Neural cell (in vitro differentiated cells): Measurements from ENCODE around the gene MIPOL1. TPM values are rescaled to one million over a fixed set of nuclear protein-coding genes. Genes with fewer than 3 reads are reported as not detected.

ENCODE experiments used
- H2AFZ ChIP-seq: fragments of 200-600, 300-800 bp; sonication (generic), shearing (Covaris generic); 2 replicates; pipeline ENCODE4 v1.6.0; 2014; ENCODE audit warnings: low read depth, mild to moderate bottlenecking, antibody characterized with exemption, low read length, moderate library complexity
- H3F3A ChIP-seq: fragments of 200-600 bp; shearing (Covaris generic); 2 replicates; pipeline ENCODE4 v1.6.1; 2016; ENCODE audit warnings: mild to moderate bottlenecking, moderate library complexity, mixed read lengths, antibody characterized with exemption, low read length; ENCODE audit not compliant: insufficient read depth, poor library complexity, severe bottlenecking
- H3K27ac ChIP-seq: fragments of 200-600, 300-800 bp; sonication (generic), shearing (Covaris generic); 2 replicates; pipeline ENCODE4 v1.5.1; 2014; ENCODE audit warnings: mild to moderate bottlenecking, low read length, moderate library complexity
- H3K27me3 ChIP-seq: fragments of 300-800, 200-600 bp; sonication (generic), shearing (Covaris generic); 2 replicates; pipeline ENCODE4 v1.6.0; 2014; ENCODE audit warnings: mild to moderate bottlenecking, low read depth, low read length, moderate library complexity; ENCODE audit not compliant: insufficient read depth
- H3K36me3 ChIP-seq: fragments of 300-800, 200-600 bp; sonication (generic), shearing (Covaris generic); 2 replicates; pipeline ENCODE4 v1.5.1; 2014; ENCODE audit warnings: mild to moderate bottlenecking, antibody characterized with exemption, low read length, moderate library complexity; ENCODE audit not compliant: insufficient read depth
- H3K4me2 ChIP-seq: fragments of 300-800, 200-600 bp; sonication (generic), shearing (Covaris generic); 2 replicates; pipeline ENCODE4 v1.6.0; 2014; ENCODE audit warnings: mild to moderate bottlenecking, low read length
- H3K4me3 ChIP-seq: fragments of 300-800, 200-600 bp; sonication (generic), shearing (Covaris generic); 2 replicates; pipeline ENCODE4 v1.5.1; 2014; ENCODE audit warnings: mild to moderate bottlenecking, low read length, moderate library complexity
- H3K79me2 ChIP-seq: fragments of 200-600 bp; shearing (Covaris generic); replicated peaks from 2 replicates; pipeline ENCODE4 v1.6.0; 2014; ENCODE audit warnings: mild to moderate bottlenecking, low read length, moderate library complexity; ENCODE audit not compliant: insufficient read depth
- H3K9ac ChIP-seq: fragments of 300-800, 200-600 bp; sonication (generic), shearing (Covaris generic); 2 replicates; pipeline ENCODE4 v1.6.1; 2016; ENCODE audit warnings: mild to moderate bottlenecking, low read length, mixed read lengths
- H3K9me2 ChIP-seq: fragments of 200-600 bp; shearing (Covaris generic); 2 replicates; pipeline ENCODE4 v1.6.1; 2016; ENCODE audit warnings: mild to moderate bottlenecking, low read length, mixed read lengths; ENCODE audit not compliant: insufficient read depth
- H3K9me3 ChIP-seq: fragments of 200-600, 300-800 bp; sonication (generic), shearing (Covaris generic); 2 replicates; pipeline ENCODE4 v1.6.1; 2016; ENCODE audit warnings: mild to moderate bottlenecking, mixed run types, low read length, moderate library complexity, mixed read lengths
- H4K20me1 ChIP-seq: fragments of 200-600 bp; shearing (Covaris generic); 2 replicates; pipeline ENCODE4 v1.6.1; 2016; ENCODE audit warnings: mild to moderate bottlenecking, mixed run types; ENCODE audit not compliant: insufficient read depth
- CTCF ChIP-seq: fragments of 450-650 bp; IDR thresholded peaks from 2 replicates; pipeline ENCODE4 v1.5.1; 2014; ENCODE audit warnings: antibody characterized with exemption, mild to moderate bottlenecking, moderate library complexity; ENCODE audit not compliant: poor library complexity, severe bottlenecking
- EP300 ChIP-seq: fragments of 450-650 bp; conservative IDR thresholded peaks from 2 replicates; pipeline ENCODE4 v1.6.1; 2014; ENCODE audit warnings: antibody characterized with exemption, mild to moderate bottlenecking, moderate library complexity; ENCODE audit not compliant: poor library complexity, severe bottlenecking
- EZH2 ChIP-seq: fragments of 200-600, 300-800 bp; shearing (Covaris generic), sonication (generic); IDR thresholded peaks from 2 replicates; pipeline ENCODE4 v1.6.1; 2014; ENCODE audit warnings: antibody characterized with exemption, low read length, borderline replicate concordance, mild to moderate bottlenecking; ENCODE audit not compliant: insufficient read depth, poor library complexity, severe bottlenecking
- POLR2AphosphoS5 ChIP-seq: IDR thresholded peaks from 2 replicates; pipeline ENCODE4 v1.6.1; 2012
- RAD21 ChIP-seq: fragments of 450-650 bp; conservative IDR thresholded peaks from 2 replicates; pipeline ENCODE4 v1.6.1; 2014; ENCODE audit warnings: antibody characterized with exemption, mild to moderate bottlenecking, moderate library complexity
- REST ChIP-seq: IDR thresholded peaks from 2 replicates; pipeline ENCODE4 v1.6.1; 2012; ENCODE audit warnings: borderline replicate concordance
- SMC3 ChIP-seq: fragments of 450-650 bp; conservative IDR thresholded peaks from 2 replicates; pipeline ENCODE4 v1.6.1; 2014; ENCODE audit warnings: antibody characterized with exemption, mild to moderate bottlenecking, moderate library complexity; ENCODE audit not compliant: poor library complexity
- TAF1 ChIP-seq: IDR thresholded peaks from 2 replicates; pipeline ENCODE4 v1.6.1; 2012; ENCODE audit warnings: low read depth
- polyA plus RNA-seq: library from polyadenylated mRNA; depleted of rRNA; stranded (reverse); fragments of >200 nt; gene quantifications from 2 replicates; pipeline ENCODE4 v1.2.3, GENCODE V29; 2014

MIPOL1 gene
- polyA plus RNA-seq, 1 donor from 2014 or later, result 1.3 TPM

- no peak overlapping the region for H3K4me2 ChIP-seq
- H3K9me3 ChIP-seq, result no peaks in the 10 kb centered on the region
- H3K9ac ChIP-seq, result no peak overlapping the region
- H3K9me2 ChIP-seq, result no peaks in the 10 kb centered on the region
- no peaks in the 10 kb centered on the region for H3K79me2 ChIP-seq
- H3K4me3 ChIP-seq, result no peak overlapping the region
- no peak overlapping the region for H3K27ac ChIP-seq
- no peaks in the 10 kb centered on the region for H3F3A ChIP-seq
- H3K27me3 ChIP-seq, result peaks cover 100% of the 10 kb centered on the region
- H4K20me1 ChIP-seq, result no peaks in the 10 kb centered on the region
- H2AFZ ChIP-seq, result no peak overlapping the region
- peak; percentile 95 for TF ChIP-seq EZH2
- no peak for TF ChIP-seq POLR2AphosphoS5
- H3K36me3 ChIP-seq, result no peaks in the 10 kb centered on the region
These were observed 386.7 kb downstream of the MIPOL1 start for GRCh38 chr14:37584211-37585100.

- Histone ChIP-seq H4K20me1 (no peaks in the 10 kb centered on the region), H3K79me2 (no peaks in the 10 kb centered on the region), H2AFZ (no peak overlapping the region), H3K9ac (no peak overlapping the region), H3K4me3 (no peak overlapping the region), H3K27ac (no peak overlapping the region), H3K27me3 (peaks cover 100% of the 10 kb centered on the region), H3K9me3 (no peaks in the 10 kb centered on the region), H3F3A (no peaks in the 10 kb centered on the region), H3K36me3 (no peaks in the 10 kb centered on the region), H3K9me2 (no peaks in the 10 kb centered on the region), H3K4me2 (no peak overlapping the region)
- peak; percentile 24 for TF ChIP-seq POLR2AphosphoS5
- no peak for TF ChIP-seq RAD21
- TF ChIP-seq EZH2, result no peak
- no peak for TF ChIP-seq EP300
These were observed 387.4 kb downstream of the MIPOL1 start for GRCh38 chr14:37585101-37585511.

GRCh38 chr14:37585971-37586796 is 388.4 kb downstream of the MIPOL1 start:
- H3K27me3 ChIP-seq, result peaks cover 100% of the 10 kb centered on the region
- no peak overlapping the region for H3K27ac ChIP-seq
- TF ChIP-seq TAF1, result no peak
- no peak for TF ChIP-seq CTCF
- no peak for TF ChIP-seq RAD21
- TF ChIP-seq REST, result no peak
- TF ChIP-seq POLR2AphosphoS5, result peak; percentile 4
- no peak for TF ChIP-seq EP300
- no peak for TF ChIP-seq SMC3
- no peaks in the 10 kb centered on the region for H3K79me2 ChIP-seq
- no peak overlapping the region for H3K4me2 ChIP-seq
- no peaks in the 10 kb centered on the region for H3F3A ChIP-seq
- H3K9me3 ChIP-seq, result no peaks in the 10 kb centered on the region
- H3K4me3 ChIP-seq, result no peak overlapping the region
- no peaks in the 10 kb centered on the region for H4K20me1 ChIP-seq
- no peaks in the 10 kb centered on the region for H3K9me2 ChIP-seq
- no peak overlapping the region for H3K9ac ChIP-seq
- no peaks in the 10 kb centered on the region for H3K36me3 ChIP-seq
- no peak overlapping the region for H2AFZ ChIP-seq
